ENCODE results near the gene C19orf53.

DNA sequence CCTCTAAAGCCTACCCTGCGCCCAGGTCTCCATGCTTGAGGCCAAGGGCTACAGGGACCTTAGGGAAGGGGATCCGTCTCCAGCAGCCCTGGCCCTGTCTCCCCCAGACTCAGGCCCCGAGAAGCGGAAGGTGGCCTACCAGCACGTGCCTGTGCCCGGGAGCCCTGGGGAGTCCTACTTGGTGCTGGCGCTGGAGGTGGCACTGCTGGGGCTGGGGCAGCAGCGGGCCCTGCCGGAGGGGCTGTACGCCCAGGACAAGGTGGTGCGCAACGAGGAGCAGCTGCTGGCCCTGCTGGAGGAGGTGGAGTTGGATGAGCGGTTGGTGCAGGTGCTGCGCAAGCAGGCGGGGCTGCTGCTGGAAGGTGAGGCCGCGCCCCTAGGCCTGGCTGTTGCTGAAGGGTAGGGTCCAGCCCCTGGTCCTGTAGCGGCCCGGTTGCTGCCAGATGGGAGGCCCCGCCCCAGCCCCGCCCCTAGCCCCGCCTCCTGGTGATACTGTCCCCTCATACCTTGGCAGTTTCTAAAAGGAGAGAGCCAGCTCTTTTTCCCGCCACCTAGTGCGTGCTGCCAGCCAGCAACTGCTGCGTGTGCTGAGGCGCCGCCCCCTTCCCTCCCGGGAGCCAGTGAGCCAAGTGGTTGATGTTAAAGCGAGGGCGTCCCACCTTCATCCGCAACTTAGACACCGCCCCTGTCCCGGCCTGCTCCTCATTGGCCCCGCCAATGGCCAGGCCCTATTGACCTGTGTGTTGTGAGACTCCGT is 43.5 kb downstream of the C19orf53 start:
- TF ChIP-seq, protein P1, sequence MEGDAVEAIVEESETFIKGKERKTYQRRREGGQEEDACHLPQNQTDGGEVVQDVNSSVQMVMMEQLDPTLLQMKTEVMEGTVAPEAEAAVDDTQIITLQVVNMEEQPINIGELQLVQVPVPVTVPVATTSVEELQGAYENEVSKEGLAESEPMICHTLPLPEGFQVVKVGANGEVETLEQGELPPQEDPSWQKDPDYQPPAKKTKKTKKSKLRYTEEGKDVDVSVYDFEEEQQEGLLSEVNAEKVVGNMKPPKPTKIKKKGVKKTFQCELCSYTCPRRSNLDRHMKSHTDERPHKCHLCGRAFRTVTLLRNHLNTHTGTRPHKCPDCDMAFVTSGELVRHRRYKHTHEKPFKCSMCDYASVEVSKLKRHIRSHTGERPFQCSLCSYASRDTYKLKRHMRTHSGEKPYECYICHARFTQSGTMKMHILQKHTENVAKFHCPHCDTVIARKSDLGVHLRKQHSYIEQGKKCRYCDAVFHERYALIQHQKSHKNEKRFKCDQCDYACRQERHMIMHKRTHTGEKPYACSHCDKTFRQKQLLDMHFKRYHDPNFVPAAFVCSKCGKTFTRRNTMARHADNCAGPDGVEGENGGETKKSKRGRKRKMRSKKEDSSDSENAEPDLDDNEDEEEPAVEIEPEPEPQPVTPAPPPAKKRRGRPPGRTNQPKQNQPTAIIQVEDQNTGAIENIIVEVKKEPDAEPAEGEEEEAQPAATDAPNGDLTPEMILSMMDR (conservative IDR thresholded peaks at IDR 0.05; ENCODE audit: low read depth in 2 of 2): no peak
- peak; percentile 77 for TF ChIP-seq POLR2AphosphoS5 (IDR thresholded peaks at IDR 0.05; ENCODE audit: low read depth)
- TF ChIP-seq, protein P2, sequence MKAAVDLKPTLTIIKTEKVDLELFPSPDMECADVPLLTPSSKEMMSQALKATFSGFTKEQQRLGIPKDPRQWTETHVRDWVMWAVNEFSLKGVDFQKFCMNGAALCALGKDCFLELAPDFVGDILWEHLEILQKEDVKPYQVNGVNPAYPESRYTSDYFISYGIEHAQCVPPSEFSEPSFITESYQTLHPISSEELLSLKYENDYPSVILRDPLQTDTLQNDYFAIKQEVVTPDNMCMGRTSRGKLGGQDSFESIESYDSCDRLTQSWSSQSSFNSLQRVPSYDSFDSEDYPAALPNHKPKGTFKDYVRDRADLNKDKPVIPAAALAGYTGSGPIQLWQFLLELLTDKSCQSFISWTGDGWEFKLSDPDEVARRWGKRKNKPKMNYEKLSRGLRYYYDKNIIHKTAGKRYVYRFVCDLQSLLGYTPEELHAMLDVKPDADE (IDR thresholded peaks at IDR 0.05): no peak
- no peak for TF ChIP-seq ZNF114 (CRISPR knock-in tag; IDR thresholded peaks at IDR 0.05)
- TF ChIP-seq CREB1 (CRISPR knock-in tag; IDR thresholded peaks at IDR 0.05; ENCODE audit: low read depth): peak; percentile 58; the same call in 1 of the 2 replicates
- TF ChIP-seq EZH2phosphoT487 (IDR thresholded peaks at IDR 0.05; ENCODE audit: unreplicated experiment): no peak
- no peak for TF ChIP-seq EZH2 (IDR thresholded peaks at IDR 0.05; ENCODE audit: low read depth, unreplicated experiment)
- TF ChIP-seq, protein P3, sequence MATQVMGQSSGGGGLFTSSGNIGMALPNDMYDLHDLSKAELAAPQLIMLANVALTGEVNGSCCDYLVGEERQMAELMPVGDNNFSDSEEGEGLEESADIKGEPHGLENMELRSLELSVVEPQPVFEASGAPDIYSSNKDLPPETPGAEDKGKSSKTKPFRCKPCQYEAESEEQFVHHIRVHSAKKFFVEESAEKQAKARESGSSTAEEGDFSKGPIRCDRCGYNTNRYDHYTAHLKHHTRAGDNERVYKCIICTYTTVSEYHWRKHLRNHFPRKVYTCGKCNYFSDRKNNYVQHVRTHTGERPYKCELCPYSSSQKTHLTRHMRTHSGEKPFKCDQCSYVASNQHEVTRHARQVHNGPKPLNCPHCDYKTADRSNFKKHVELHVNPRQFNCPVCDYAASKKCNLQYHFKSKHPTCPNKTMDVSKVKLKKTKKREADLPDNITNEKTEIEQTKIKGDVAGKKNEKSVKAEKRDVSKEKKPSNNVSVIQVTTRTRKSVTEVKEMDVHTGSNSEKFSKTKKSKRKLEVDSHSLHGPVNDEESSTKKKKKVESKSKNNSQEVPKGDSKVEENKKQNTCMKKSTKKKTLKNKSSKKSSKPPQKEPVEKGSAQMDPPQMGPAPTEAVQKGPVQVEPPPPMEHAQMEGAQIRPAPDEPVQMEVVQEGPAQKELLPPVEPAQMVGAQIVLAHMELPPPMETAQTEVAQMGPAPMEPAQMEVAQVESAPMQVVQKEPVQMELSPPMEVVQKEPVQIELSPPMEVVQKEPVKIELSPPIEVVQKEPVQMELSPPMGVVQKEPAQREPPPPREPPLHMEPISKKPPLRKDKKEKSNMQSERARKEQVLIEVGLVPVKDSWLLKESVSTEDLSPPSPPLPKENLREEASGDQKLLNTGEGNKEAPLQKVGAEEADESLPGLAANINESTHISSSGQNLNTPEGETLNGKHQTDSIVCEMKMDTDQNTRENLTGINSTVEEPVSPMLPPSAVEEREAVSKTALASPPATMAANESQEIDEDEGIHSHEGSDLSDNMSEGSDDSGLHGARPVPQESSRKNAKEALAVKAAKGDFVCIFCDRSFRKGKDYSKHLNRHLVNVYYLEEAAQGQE (IDR thresholded peaks at IDR 0.05; ENCODE audit: unreplicated experiment): no peak

Measured in GM23338 (cell line).